Nephron progenitor cell (in vitro differentiated cells): Measurements from ENCODE around the gene TAS2R1.

Source experiments
- DNase-seq: peaks from one replicate; pipeline ENCODE4 v3.0.0; 2021
- H3K27ac Mint-ChIP-seq: 2 replicates; pipeline ENCODE4 v1.8.0; 2021; ENCODE audit warnings: mild to moderate bottlenecking, moderate library complexity, mixed read lengths
- H3K27me3 Mint-ChIP-seq: 2 replicates; pipeline ENCODE4 v1.8.0; 2021; ENCODE audit warnings: mild to moderate bottlenecking, low read depth, mixed read lengths; ENCODE audit not compliant: poor library complexity
- H3K36me3 Mint-ChIP-seq: 2 replicates; pipeline ENCODE4 v1.8.0; 2021; ENCODE audit warnings: low read depth, mixed read lengths
- H3K4me1 Mint-ChIP-seq: 2 replicates; pipeline ENCODE4 v1.8.0; 2021; ENCODE audit warnings: mixed read lengths
- H3K4me3 Mint-ChIP-seq: 2 replicates; pipeline ENCODE4 v1.8.0; 2021; ENCODE audit warnings: mild to moderate bottlenecking, moderate library complexity, mixed read lengths
- H3K9me3 Mint-ChIP-seq: 2 replicates; pipeline ENCODE4 v1.8.0; 2021; ENCODE audit warnings: mild to moderate bottlenecking, moderate library complexity, mixed read lengths
- CTCF ChIP-seq: fragments of 200-600 bp; sonication (generic); IDR thresholded peaks from 2 replicates; pipeline ENCODE4 v1.5.0; 2021; ENCODE audit warnings: antibody characterized with exemption

Gene TAS2R1

GRCh38 chr5:9657819-9658218 lies 27.7 kb upstream of the TAS2R1 start:
- H3K4me1 Mint-ChIP-seq, result peaks cover 8% of the 10 kb centered on the region
- TF ChIP-seq CTCF, result no peak
- no peak overlapping the region for H3K4me3 Mint-ChIP-seq

GRCh38 chr5:9655641-9656040 lies 25.5 kb upstream of the TAS2R1 start:
- no peak for TF ChIP-seq CTCF
- H3K36me3 Mint-ChIP-seq, result no peaks in the 10 kb centered on the region
- H3K4me1 Mint-ChIP-seq, result peaks cover 8% of the 10 kb centered on the region
- no peak overlapping the region for H3K4me3 Mint-ChIP-seq
- H3K9me3 Mint-ChIP-seq, result peaks cover 12% of the 10 kb centered on the region
- H3K27ac Mint-ChIP-seq, result no peak overlapping the region
- H3K27me3 Mint-ChIP-seq, result peaks cover 2% of the 10 kb centered on the region
- DNase-seq, result no peak

More at GRCh38 chr5:9657819-9658218, 27.7 kb upstream of the TAS2R1 start:
- DNase-seq, result no peak
- Mint-ChIP-seq H3K9me3 (peaks cover 13% of the 10 kb centered on the region), H3K27ac (no peak overlapping the region), H3K36me3 (no peaks in the 10 kb centered on the region), H3K27me3 (peaks cover 2% of the 10 kb centered on the region)

GRCh38 chr5:9654886-9655285 lies 24.7 kb upstream of the TAS2R1 start:
- Mint-ChIP-seq H3K4me1 (peaks cover 8% of the 10 kb centered on the region), H3K9me3 (peaks cover 9% of the 10 kb centered on the region), H3K27ac (no peak overlapping the region), H3K4me3 (no peak overlapping the region), H3K27me3 (no peaks in the 10 kb centered on the region), H3K36me3 (no peaks in the 10 kb centered on the region)
- no peak for TF ChIP-seq CTCF
- no peak for DNase-seq

GRCh38 chr5:9653811-9654210 lies 23.7 kb upstream of the TAS2R1 start:
- Mint-ChIP-seq H3K27ac (no peak overlapping the region), H3K4me3 (no peak overlapping the region), H3K9me3 (peaks cover 5% of the 10 kb centered on the region), H3K27me3 (no peaks in the 10 kb centered on the region), H3K4me1 (peaks cover under 1% of the 10 kb centered on the region), H3K36me3 (no peaks in the 10 kb centered on the region)
- no peak for DNase-seq
- TF ChIP-seq CTCF, result no peak

- Mint-ChIP-seq H3K9me3 (peaks cover 5% of the 10 kb centered on the region), H3K4me3 (no peak overlapping the region), H3K36me3 (no peaks in the 10 kb centered on the region), H3K27me3 (no peaks in the 10 kb centered on the region), H3K4me1 (no peaks in the 10 kb centered on the region), H3K27ac (no peak overlapping the region)
- DNase-seq, result no peak
- TF ChIP-seq CTCF, result no peak
Observed at GRCh38 chr5:9653061-9653460, 22.9 kb upstream of the TAS2R1 start.

- TF ChIP-seq CTCF, result no peak
- Mint-ChIP-seq H3K4me3 (no peak overlapping the region), H3K36me3 (no peaks in the 10 kb centered on the region), H3K27me3 (no peaks in the 10 kb centered on the region), H3K9me3 (peaks cover 5% of the 10 kb centered on the region), H3K4me1 (no peaks in the 10 kb centered on the region), H3K27ac (no peak overlapping the region)
- no peak for DNase-seq
Observed at GRCh38 chr5:9652295-9652694, 22.1 kb upstream of the TAS2R1 start.
